Fibroblast of lung (primary cell): Measurements from ENCODE around the gene SMPD3. TPM values are rescaled to one million over a fixed set of nuclear protein-coding genes. Genes with fewer than 3 reads are reported as not detected.

ENCODE experiments used
- DNase-seq, 2 donors: peaks; one replicate each; pipeline versions ENCODE4 v3.0.0 to v3.0.0-alpha.2; 2010; ENCODE audit warnings: low read depth in 2 of 2
- H2AFZ ChIP-seq: 2 replicates; pipeline ENCODE4 v1.5.1; 2012; ENCODE audit warnings: low read length, control low read depth, inconsistent platforms
- H3K27ac ChIP-seq: 2 replicates; pipeline ENCODE4 v1.5.1; 2011; ENCODE audit warnings: low read length, control low read depth; ENCODE audit not compliant: insufficient read depth
- H3K27me3 ChIP-seq: 2 replicates; pipeline ENCODE4 v1.5.1; 2011; ENCODE audit warnings: mild to moderate bottlenecking, low read length; ENCODE audit not compliant: control insufficient read depth, insufficient read depth
- H3K36me3 ChIP-seq: 2 replicates; pipeline ENCODE4 v1.5.1; 2011; ENCODE audit warnings: low read length; ENCODE audit not compliant: control insufficient read depth, insufficient read depth
- H3K4me1 ChIP-seq: 2 replicates; pipeline ENCODE4 v1.5.1; 2011; ENCODE audit warnings: low read length; ENCODE audit not compliant: control insufficient read depth, insufficient read depth; ENCODE audit errors: extremely low read depth
- H3K4me2 ChIP-seq: 2 replicates; pipeline ENCODE4 v1.5.1; 2011; ENCODE audit warnings: low read length, control low read depth; ENCODE audit not compliant: insufficient read depth; ENCODE audit errors: extremely low read depth
- H3K4me3 ChIP-seq, 4 experiments: fragments of 200-600 bp in 1 of 4; sonication (generic) in 1 of 4; replicated peaks in 1 of 4; 2 replicates each; pipeline ENCODE4 v1.5.1; 2011 to 2016; ENCODE audit warnings: low read length in 4 of 4, low read depth in 3 of 4, mild to moderate bottlenecking in 3 of 4, control low read depth in 2 of 4, inconsistent platforms in 1 of 4, mixed read lengths in 1 of 4; ENCODE audit not compliant: insufficient read depth in 1 of 4; ENCODE audit errors: control extremely low read depth in 1 of 4
- H3K79me2 ChIP-seq: 2 replicates; pipeline ENCODE4 v1.5.1; 2012; ENCODE audit warnings: mild to moderate bottlenecking, low read length, inconsistent platforms; ENCODE audit not compliant: control insufficient read depth, insufficient read depth
- H3K9ac ChIP-seq: 2 replicates; pipeline ENCODE4 v1.5.1; 2011; ENCODE audit warnings: mild to moderate bottlenecking, low read length, control low read depth; ENCODE audit not compliant: insufficient read depth
- H3K9me3 ChIP-seq: 2 replicates; pipeline ENCODE4 v1.5.1; 2012; ENCODE audit warnings: low read depth, low read length; ENCODE audit not compliant: control insufficient read depth, insufficient read depth
- H4K20me1 ChIP-seq: 2 replicates; pipeline ENCODE4 v1.5.1; 2011; ENCODE audit warnings: low read length; ENCODE audit not compliant: control insufficient read depth, insufficient read depth; ENCODE audit errors: extremely low read depth
- CTCF ChIP-seq, 2 donors: IDR thresholded peaks in 1 of 2; conservative IDR thresholded peaks in 1 of 2; 1 replicate in 1 of 2; 2 replicates in 1 of 2; pipeline ENCODE4 v1.5.1; 2011 to 2012; ENCODE audit warnings: low read length in 2 of 2, control low read depth in 1 of 2, inconsistent platforms in 1 of 2, low read depth in 1 of 2, mild to moderate bottlenecking in 1 of 2
- EZH2 ChIP-seq: IDR thresholded peaks from 2 replicates; pipeline ENCODE4 v1.5.1; 2012; ENCODE audit warnings: low read length, control low read depth, mild to moderate bottlenecking; ENCODE audit errors: missing control alignments
- polyA plus RNA-seq, 2 donors: library from polyadenylated mRNA; depleted of rRNA in 1 of 2; stranded (reverse) in 1 of 2; unstranded in 1 of 2; fragments of >200 nt; gene quantifications; 2 replicates each; pipeline ENCODE4 v1.2.1, GENCODE V29; 2011 to 2012; ENCODE audit warnings: missing spikeins in 1 of 2
- total RNA-seq: library from RNA; depleted of rRNA; stranded (reverse); fragments of >200 nt; gene quantifications from 2 replicates; pipeline ENCODE4 v1.2.1, GENCODE V29; 2014

SMPD3 gene
- total and polyA plus RNA-seq, 2 donors (not counting 1 experiment from before 2014, with no cell fraction given): under 0.01 to 0.08 TPM

GRCh38 chr16:68488554-68488953, 40.2 kb upstream of the SMPD3 start:
- Histone ChIP-seq H3K36me3 (no peaks in the 10 kb centered on the region), H3K27me3 (no peaks in the 10 kb centered on the region), H3K4me1 (no peaks in the 10 kb centered on the region), H3K4me2 (no peak overlapping the region), H3K9me3 (no peaks in the 10 kb centered on the region), H3K9ac (no peak overlapping the region), H3K79me2 (no peaks in the 10 kb centered on the region), H3K4me3 (no peak overlapping the region), H2AFZ (no peak overlapping the region), H3K27ac (no peak overlapping the region), H4K20me1 (no peaks in the 10 kb centered on the region)
- no peak for DNase-seq
- TF ChIP-seq EZH2: no peak
- no peak for TF ChIP-seq CTCF (conservative IDR thresholded peaks at IDR 0.05 in 1 of 2, IDR thresholded peaks at IDR 0.05 in 1 of 2; ENCODE audit: low read depth in 1 of 2, low read length in 2 of 2)

GRCh38 chr16:68487669-68488068, 39.4 kb upstream of the SMPD3 start:
- Histone ChIP-seq H3K79me2 (no peaks in the 10 kb centered on the region), H3K27me3 (no peaks in the 10 kb centered on the region), H3K4me1 (no peaks in the 10 kb centered on the region), H3K9ac (no peak overlapping the region), H3K4me2 (no peak overlapping the region), H3K4me3 (no peak overlapping the region), H3K36me3 (no peaks in the 10 kb centered on the region), H4K20me1 (no peaks in the 10 kb centered on the region), H3K9me3 (no peaks in the 10 kb centered on the region), H3K27ac (no peak overlapping the region), H2AFZ (no peak overlapping the region)
- DNase-seq: no peak
- TF ChIP-seq EZH2: no peak
- TF ChIP-seq CTCF (conservative IDR thresholded peaks at IDR 0.05 in 1 of 2, IDR thresholded peaks at IDR 0.05 in 1 of 2; ENCODE audit: low read depth in 1 of 2, low read length in 2 of 2): no peak

GRCh38 chr16:68487203-68487514, 38.9 kb upstream of the SMPD3 start:
- H3K9me3 ChIP-seq: no peaks in the 10 kb centered on the region
- H3K4me3 ChIP-seq: no peak overlapping the region
- no peaks in the 10 kb centered on the region for H4K20me1 ChIP-seq
- H3K36me3 ChIP-seq: no peaks in the 10 kb centered on the region
- TF ChIP-seq CTCF (conservative IDR thresholded peaks at IDR 0.05 in 1 of 2, IDR thresholded peaks at IDR 0.05 in 1 of 2; ENCODE audit: low read depth in 1 of 2, low read length in 2 of 2) (no peak), EZH2 (no peak)
- H3K79me2 ChIP-seq: no peaks in the 10 kb centered on the region
- no peaks in the 10 kb centered on the region for H3K27me3 ChIP-seq
- no peak overlapping the region for H3K4me2 ChIP-seq
- H2AFZ ChIP-seq: no peak overlapping the region
- H3K9ac ChIP-seq: no peak overlapping the region
- H3K4me1 ChIP-seq: no peaks in the 10 kb centered on the region
- DNase-seq: no peak
- no peak overlapping the region for H3K27ac ChIP-seq
